OCI-LY7 (cell line): ENCODE data around the gene R3HDML. TPM values are rescaled to one million over a fixed set of nuclear protein-coding genes. Genes with fewer than 3 reads are reported as not detected.

Source experiments
- BruUV-seq: library from RNA; stranded (reverse); fragments of 400-500 nt; replicated peaks from 2 replicates; lab custom pipeline; 2021; lab: Mats Ljungman, UMichigan
- CTCF ChIA-PET: fragments of 300-600 bp; sonication (Branson Sonifier 250); formaldehyde crosslinking; loops from one replicate; lab custom pipeline; 2022; ENCODE audit warnings: antibody characterized with exemption; ENCODE audit not compliant: unreplicated experiment; lab: Charles Lee
- POLR2A ChIA-PET: fragments of 300-600 bp; sonication (Branson Sonifier 250); formaldehyde crosslinking; loops from one replicate; lab custom pipeline; 2022; ENCODE audit warnings: antibody characterized with exemption; lab: Charles Lee
- DNase-seq: peaks from one replicate; pipeline ENCODE4 v3.0.0-alpha.2; 2015; ENCODE audit warnings: low spot score
- H2AFZ ChIP-seq: fragments of 200-600 bp; sonication (generic), shearing (Covaris generic); 2 replicates; pipeline ENCODE4 v1.6.1; 2014; ENCODE audit warnings: mild to moderate bottlenecking, antibody characterized with exemption, low read length, moderate library complexity
- H3K27ac ChIP-seq: fragments of 200-600 bp; sonication (generic); 2 replicates; pipeline ENCODE4 v1.5.1; 2014; ENCODE audit warnings: mixed run types, low read depth, mild to moderate bottlenecking, moderate library complexity, low read length, inconsistent platforms; ENCODE audit not compliant: poor library complexity, severe bottlenecking
- H3K36me3 ChIP-seq: fragments of 200-600 bp; sonication (generic); 2 replicates; pipeline ENCODE4 v1.6.1; 2014; ENCODE audit warnings: mild to moderate bottlenecking, antibody characterized with exemption, low read length, moderate library complexity, mixed read lengths; ENCODE audit not compliant: insufficient read depth
- H3K4me1 ChIP-seq: fragments of 200-600 bp; sonication (generic); 2 replicates; pipeline ENCODE4 v1.5.1; 2014; ENCODE audit warnings: mild to moderate bottlenecking, low read length; ENCODE audit not compliant: insufficient read depth, poor library complexity, severe bottlenecking
- H3K4me2 ChIP-seq: fragments of 200-600 bp; sonication (generic); 2 replicates; pipeline ENCODE4 v1.6.1; 2014; ENCODE audit warnings: mild to moderate bottlenecking, low read length
- H3K4me3 ChIP-seq: fragments of 200-600 bp; sonication (generic); 2 replicates; pipeline ENCODE4 v1.5.1; 2014; ENCODE audit warnings: mild to moderate bottlenecking, low read depth, low read length; ENCODE audit not compliant: poor library complexity, severe bottlenecking
- H3K79me2 ChIP-seq: fragments of 200-600 bp; sonication (generic); 2 replicates; pipeline ENCODE4 v1.6.1; 2016; ENCODE audit warnings: low read depth, mild to moderate bottlenecking, low read length, moderate library complexity, mixed read lengths; ENCODE audit not compliant: insufficient read depth
- H3K9me2 ChIP-seq: fragments of 200-600 bp; sonication (generic); 2 replicates; pipeline ENCODE4 v1.6.1; 2016; ENCODE audit warnings: mild to moderate bottlenecking, low read length, mixed read lengths; ENCODE audit not compliant: insufficient read depth
- H3K9me3 ChIP-seq: fragments of 200-600 bp; sonication (generic); 2 replicates; pipeline ENCODE4 v1.6.1; 2014; ENCODE audit warnings: mild to moderate bottlenecking, mixed run types, low read length, mixed read lengths
- H4K20me1 ChIP-seq: fragments of 200-600 bp; sonication (generic); 2 replicates; pipeline ENCODE4 v1.6.1; 2014; ENCODE audit warnings: mild to moderate bottlenecking, antibody characterized with exemption, low read length, moderate library complexity, mixed read lengths; ENCODE audit not compliant: insufficient read depth
- CTCF ChIP-seq: fragments of 200-600 bp; sonication (generic); conservative IDR thresholded peaks from 2 replicates; pipeline ENCODE4 v1.5.1; 2014; ENCODE audit warnings: mild to moderate bottlenecking, antibody characterized with exemption, low read length, moderate library complexity, mixed read lengths
- EZH2phosphoT487 ChIP-seq: fragments of 200-600 bp; sonication (generic); IDR thresholded peaks from 2 replicates; pipeline ENCODE4 v1.6.1; 2018; ENCODE audit warnings: low read depth, borderline replicate concordance, mild to moderate bottlenecking, mixed run types, antibody characterized with exemption, low read length, moderate library complexity, mixed read lengths
- intact Hi-C: fragments of 100-400 bp; cut with micrococcal nuclease; formaldehyde crosslinking; loops from one replicate; pipeline ENCODE4 v1.10.0; 2022; ENCODE audit not compliant: unreplicated experiment
- total RNA-seq, 2 experiments: library from RNA; depleted of rRNA in 1 of 2; stranded (reverse); fragments of >200 nt in 1 of 2; shearing (Covaris generic) in 1 of 2; gene quantifications; 2 replicates each; pipeline ENCODE4 v1.2.3, GENCODE V29; 2014 to 2022

Gene R3HDML
- total RNA-seq, 2 experiments from 2014 or later = not detected

GRCh38 chr20:44393608-44394451 is 57.0 kb downstream of the R3HDML start:
- Histone ChIP-seq H3K79me2 (no peaks in the 10 kb centered on the region), H3K4me3 (no peak overlapping the region), H3K9me2 (no peaks in the 10 kb centered on the region), H3K27ac (no peak overlapping the region), H3K4me1 (no peaks in the 10 kb centered on the region), H3K4me2 (no peak overlapping the region), H4K20me1 (no peaks in the 10 kb centered on the region), H3K36me3 (no peaks in the 10 kb centered on the region), H2AFZ (no peak overlapping the region), H3K9me3 (no peaks in the 10 kb centered on the region)
- no peak for TF ChIP-seq CTCF
- no peak for TF ChIP-seq EZH2phosphoT487
- ChIA-PET POLR2A (no interaction called here), CTCF (no interaction called here)
- no peak for DNase-seq
- BruUV-seq = no TSS peak
- intact Hi-C loops = no loop called here

- H4K20me1 ChIP-seq = no peaks in the 10 kb centered on the region
- no peak overlapping the region for H3K4me3 ChIP-seq
- ChIA-PET CTCF (no interaction called here), POLR2A (no interaction called here)
- no peaks in the 10 kb centered on the region for H3K36me3 ChIP-seq
- H2AFZ ChIP-seq = no peak overlapping the region
- no peak overlapping the region for H3K4me2 ChIP-seq
- no peaks in the 10 kb centered on the region for H3K79me2 ChIP-seq
- intact Hi-C loops = no loop called here
- no peaks in the 10 kb centered on the region for H3K9me3 ChIP-seq
- H3K9me2 ChIP-seq = no peaks in the 10 kb centered on the region
- no peak for TF ChIP-seq CTCF
- TF ChIP-seq EZH2phosphoT487 = no peak
- H3K4me1 ChIP-seq = no peaks in the 10 kb centered on the region
- BruUV-seq = no TSS peak
- H3K27ac ChIP-seq = no peak overlapping the region
- no peak for DNase-seq
Measured at GRCh38 chr20:44394452-44394701, 57.5 kb downstream of the R3HDML start.

- H2AFZ ChIP-seq = no peak overlapping the region
- H3K36me3 ChIP-seq = no peaks in the 10 kb centered on the region
- DNase-seq = no peak
- ChIA-PET POLR2A (no interaction called here), CTCF (no interaction called here)
- BruUV-seq = no TSS peak
- no peak overlapping the region for H3K4me2 ChIP-seq
- no peaks in the 10 kb centered on the region for H3K79me2 ChIP-seq
- H3K9me3 ChIP-seq = no peaks in the 10 kb centered on the region
- TF ChIP-seq EZH2phosphoT487 (no peak), CTCF (no peak)
- intact Hi-C loops = no loop called here
- H3K9me2 ChIP-seq = no peaks in the 10 kb centered on the region
- no peaks in the 10 kb centered on the region for H4K20me1 ChIP-seq
- no peak overlapping the region for H3K4me3 ChIP-seq
- no peak overlapping the region for H3K27ac ChIP-seq
- no peaks in the 10 kb centered on the region for H3K4me1 ChIP-seq
Measured at GRCh38 chr20:44394702-44395460, 58.0 kb downstream of the R3HDML start.
